ENCODE results near the gene TLX1.

Gene TLX1

DNA sequence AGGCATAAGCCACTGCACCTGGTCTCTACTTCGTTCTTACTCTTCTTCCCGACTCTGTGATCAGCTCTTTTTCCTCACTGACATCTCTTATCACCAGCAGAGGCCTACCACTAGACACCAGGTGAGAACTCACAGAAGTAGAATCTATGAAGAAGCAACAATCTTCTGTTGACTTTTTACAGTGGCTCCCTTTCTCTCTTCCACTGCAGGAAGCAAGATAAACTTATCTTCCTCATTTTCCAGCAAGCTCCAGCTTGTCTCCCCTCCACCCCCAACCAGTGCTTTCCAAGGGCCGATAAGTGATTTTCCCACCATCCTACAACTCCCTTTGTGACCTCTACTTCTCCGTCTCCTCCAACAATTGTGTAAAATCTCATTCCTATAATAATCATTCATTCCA is 45.5 kb downstream of the TLX1 start:
- no peaks in the 10 kb centered on the region for H3K36me3 ChIP-seq (replicated peaks; ENCODE audit: insufficient read depth, low read length)
- H3K4me1 ChIP-seq (ENCODE audit: low read length) = peaks cover 8% of the 10 kb centered on the region
- H3K9ac ChIP-seq (ENCODE audit: low read length) = no peak overlapping the region
- no peak for DNase-seq
- H3K27me3 ChIP-seq (replicated peaks; ENCODE audit: insufficient read depth, low read length) = no peaks in the 10 kb centered on the region
- H3K4me2 ChIP-seq (ENCODE audit: low read depth, low read length) = peak overlapping the region; percentile 30; the same call in 1 of the 2 replicates
- no peak overlapping the region for H3K4me3 ChIP-seq (ENCODE audit: low read length)
- H3K27ac ChIP-seq (ENCODE audit: low read length) = no peak overlapping the region
- no peaks in the 10 kb centered on the region for H4K20me1 ChIP-seq (ENCODE audit: insufficient read depth, low read length)
- H3K79me2 ChIP-seq (ENCODE audit: low read length) = no peaks in the 10 kb centered on the region
- H3K9me2 ChIP-seq (replicated peaks; ENCODE audit: insufficient read depth, low read length) = no peaks in the 10 kb centered on the region
- TF ChIP-seq EZH2phosphoT487 (IDR thresholded peaks at IDR 0.05; ENCODE audit: low read length) = no peak
- no peak for TF ChIP-seq EZH2 (optimal IDR thresholded peaks at IDR 0.05; ENCODE audit: low read depth, low read length)
- TF ChIP-seq, protein P1, sequence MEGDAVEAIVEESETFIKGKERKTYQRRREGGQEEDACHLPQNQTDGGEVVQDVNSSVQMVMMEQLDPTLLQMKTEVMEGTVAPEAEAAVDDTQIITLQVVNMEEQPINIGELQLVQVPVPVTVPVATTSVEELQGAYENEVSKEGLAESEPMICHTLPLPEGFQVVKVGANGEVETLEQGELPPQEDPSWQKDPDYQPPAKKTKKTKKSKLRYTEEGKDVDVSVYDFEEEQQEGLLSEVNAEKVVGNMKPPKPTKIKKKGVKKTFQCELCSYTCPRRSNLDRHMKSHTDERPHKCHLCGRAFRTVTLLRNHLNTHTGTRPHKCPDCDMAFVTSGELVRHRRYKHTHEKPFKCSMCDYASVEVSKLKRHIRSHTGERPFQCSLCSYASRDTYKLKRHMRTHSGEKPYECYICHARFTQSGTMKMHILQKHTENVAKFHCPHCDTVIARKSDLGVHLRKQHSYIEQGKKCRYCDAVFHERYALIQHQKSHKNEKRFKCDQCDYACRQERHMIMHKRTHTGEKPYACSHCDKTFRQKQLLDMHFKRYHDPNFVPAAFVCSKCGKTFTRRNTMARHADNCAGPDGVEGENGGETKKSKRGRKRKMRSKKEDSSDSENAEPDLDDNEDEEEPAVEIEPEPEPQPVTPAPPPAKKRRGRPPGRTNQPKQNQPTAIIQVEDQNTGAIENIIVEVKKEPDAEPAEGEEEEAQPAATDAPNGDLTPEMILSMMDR (IDR thresholded peaks at IDR 0.05; ENCODE audit: low read length) = no peak
- no peak overlapping the region for H2AFZ ChIP-seq (ENCODE audit: low read length)
- no peaks in the 10 kb centered on the region for H3K9me3 ChIP-seq (replicated peaks; ENCODE audit: insufficient read depth, low read length)
- H3F3A ChIP-seq (ENCODE audit: insufficient read depth, low read length) = no peaks in the 10 kb centered on the region

DNA sequence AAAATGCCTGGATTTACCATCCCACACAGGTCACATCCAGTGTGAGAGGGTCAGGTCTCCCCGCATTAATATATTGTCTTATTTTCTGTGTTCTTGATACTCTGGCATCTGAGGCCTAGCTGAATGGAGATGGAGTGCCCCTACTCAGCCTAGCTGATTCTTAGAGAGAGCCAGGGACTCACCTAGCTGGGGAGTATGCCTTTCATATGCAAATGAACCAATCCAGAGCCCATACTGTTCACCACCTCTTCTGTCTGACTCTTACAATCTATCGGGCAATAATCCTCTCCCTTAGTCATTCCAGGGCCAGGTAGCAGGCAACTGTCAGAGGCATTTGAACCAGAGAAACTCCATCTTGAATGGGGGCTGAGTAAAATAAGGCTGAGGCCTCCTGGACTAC is 51.8 kb downstream of the TLX1 start:
- Histone ChIP-seq H3K79me2 (ENCODE audit: low read length) (no peaks in the 10 kb centered on the region), H3K9me2 (replicated peaks; ENCODE audit: insufficient read depth, low read length) (no peaks in the 10 kb centered on the region), H3K9ac (ENCODE audit: low read length) (no peak overlapping the region), H3K27ac (ENCODE audit: low read length) (no peak overlapping the region), H4K20me1 (ENCODE audit: insufficient read depth, low read length) (no peaks in the 10 kb centered on the region), H3K4me3 (ENCODE audit: low read length) (no peak overlapping the region), H3K9me3 (replicated peaks; ENCODE audit: insufficient read depth, low read length) (no peaks in the 10 kb centered on the region), H3F3A (ENCODE audit: insufficient read depth, low read length) (no peaks in the 10 kb centered on the region), H3K36me3 (replicated peaks; ENCODE audit: insufficient read depth, low read length) (no peaks in the 10 kb centered on the region), H2AFZ (ENCODE audit: low read length) (no peak overlapping the region), H3K4me2 (ENCODE audit: low read depth, low read length) (no peak overlapping the region), H3K27me3 (replicated peaks; ENCODE audit: insufficient read depth, low read length) (no peaks in the 10 kb centered on the region), H3K4me1 (ENCODE audit: low read length) (no peaks in the 10 kb centered on the region)
- no peak for DNase-seq
- no peak for TF ChIP-seq EZH2phosphoT487 (IDR thresholded peaks at IDR 0.05; ENCODE audit: low read length)
- TF ChIP-seq, protein P1 (IDR thresholded peaks at IDR 0.05; ENCODE audit: low read length) = no peak
- no peak for TF ChIP-seq EZH2 (optimal IDR thresholded peaks at IDR 0.05; ENCODE audit: low read depth, low read length)

DNA sequence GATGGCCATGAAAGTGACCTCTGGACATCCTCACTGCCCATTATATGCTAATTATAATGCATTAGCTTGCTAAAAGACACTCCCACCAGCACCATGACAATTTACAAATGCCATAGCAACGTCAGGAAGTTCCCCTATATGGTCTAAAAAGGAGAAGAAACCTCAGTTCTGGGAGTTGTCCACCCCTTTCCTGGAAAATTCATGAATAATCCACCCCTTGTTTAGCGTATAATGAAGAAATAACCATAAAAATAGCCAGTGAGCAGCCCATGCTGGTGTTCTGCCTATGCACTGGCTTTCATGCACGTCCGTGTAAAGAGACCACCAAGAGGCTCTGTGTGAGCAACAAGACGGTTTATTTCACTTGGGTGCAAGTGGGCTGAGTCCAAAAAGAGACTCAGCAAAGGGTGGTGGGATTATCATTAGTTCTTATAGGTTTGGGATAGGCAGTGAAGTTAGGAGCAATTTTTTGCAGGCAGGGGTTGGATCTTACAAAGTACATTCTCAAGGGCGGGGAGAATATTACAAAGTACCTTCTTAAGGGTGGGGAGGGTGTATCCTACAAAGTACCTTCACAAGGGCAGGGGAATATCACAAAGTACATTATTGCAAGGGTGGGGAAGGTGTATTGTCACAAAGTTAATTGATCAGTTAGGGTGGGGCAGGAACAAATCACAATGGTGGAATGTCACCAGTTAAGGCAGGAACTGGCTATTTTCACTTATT is 52.5 kb downstream of the TLX1 start:
- Histone ChIP-seq H3K27ac (ENCODE audit: low read length) (no peak overlapping the region), H4K20me1 (ENCODE audit: insufficient read depth, low read length) (no peaks in the 10 kb centered on the region), H3K9me2 (replicated peaks; ENCODE audit: insufficient read depth, low read length) (no peaks in the 10 kb centered on the region), H3K4me3 (ENCODE audit: low read length) (no peak overlapping the region), H3K4me1 (ENCODE audit: low read length) (no peaks in the 10 kb centered on the region), H3K27me3 (replicated peaks; ENCODE audit: insufficient read depth, low read length) (no peaks in the 10 kb centered on the region), H3K9ac (ENCODE audit: low read length) (no peak overlapping the region), H3K79me2 (ENCODE audit: low read length) (no peaks in the 10 kb centered on the region), H3F3A (ENCODE audit: insufficient read depth, low read length) (no peaks in the 10 kb centered on the region), H3K4me2 (ENCODE audit: low read depth, low read length) (no peak overlapping the region), H3K9me3 (replicated peaks; ENCODE audit: insufficient read depth, low read length) (no peaks in the 10 kb centered on the region), H3K36me3 (replicated peaks; ENCODE audit: insufficient read depth, low read length) (no peaks in the 10 kb centered on the region), H2AFZ (ENCODE audit: low read length) (no peak overlapping the region)
- TF ChIP-seq EZH2phosphoT487 (IDR thresholded peaks at IDR 0.05; ENCODE audit: low read length) (no peak), EZH2 (optimal IDR thresholded peaks at IDR 0.05; ENCODE audit: low read depth, low read length) (no peak)
- TF ChIP-seq, protein P1 (IDR thresholded peaks at IDR 0.05; ENCODE audit: low read length) = no peak
- DNase-seq = no peak
